Measurements from ENCODE around the gene RPL37A.

GRCh38 chr2:216507220-216508160, 8.8 kb downstream of the RPL37A start:
- no peak for TF ChIP-seq CTCF (IDR thresholded peaks at IDR 0.05; ENCODE audit: low read depth, low read length, missing input control)
- TF ChIP-seq ATF3 (IDR thresholded peaks at IDR 0.05), result no peak
- no peak for TF ChIP-seq TAF1 (conservative IDR thresholded peaks at IDR 0.05)
- no peak for TF ChIP-seq YY1 (IDR thresholded peaks at IDR 0.05)
- TF ChIP-seq HNF4G (IDR thresholded peaks at IDR 0.05), result no peak
- TF ChIP-seq RAD21 (IDR thresholded peaks at IDR 0.05), result no peak
- no peak for TF ChIP-seq HNF4A (conservative IDR thresholded peaks at IDR 0.05)
- TF ChIP-seq MAX (IDR thresholded peaks at IDR 0.05), result no peak
- no peak for TF ChIP-seq EGR1 (IDR thresholded peaks at IDR 0.05; ENCODE audit: low read depth in 2 of 2)
- no peak for TF ChIP-seq JUND (IDR thresholded peaks at IDR 0.05)
- no peak for TF ChIP-seq GABPA (IDR thresholded peaks at IDR 0.05 in 1 of 2, conservative IDR thresholded peaks at IDR 0.05 in 1 of 2)

All from liver (tissue), 3 donors.